ENCODE measurements around the gene REXO2.

Gene REXO2

GRCh38 chr11:114496915-114497314 lies 57.6 kb downstream of the REXO2 start:
- H3K27ac ChIP-seq, result no peak overlapping the region
- TF ChIP-seq CTCF (IDR thresholded peaks at IDR 0.05) (no peak), ZFX (IDR thresholded peaks at IDR 0.05; ENCODE audit: borderline replicate concordance) (no peak)

GRCh38 chr11:114499756-114500155 lies 60.5 kb downstream of the REXO2 start:
- TF ChIP-seq ZFX (IDR thresholded peaks at IDR 0.05; ENCODE audit: borderline replicate concordance) (no peak), CTCF (IDR thresholded peaks at IDR 0.05) (no peak)

More at GRCh38 chr11:114499756-114500155, 60.5 kb downstream of the REXO2 start:
- H3K27ac ChIP-seq, result no peak overlapping the region

All from 22Rv1 (cell line).